Measurements from ENCODE around the gene VWA5B2.

The VWA5B2 gene

DNA sequence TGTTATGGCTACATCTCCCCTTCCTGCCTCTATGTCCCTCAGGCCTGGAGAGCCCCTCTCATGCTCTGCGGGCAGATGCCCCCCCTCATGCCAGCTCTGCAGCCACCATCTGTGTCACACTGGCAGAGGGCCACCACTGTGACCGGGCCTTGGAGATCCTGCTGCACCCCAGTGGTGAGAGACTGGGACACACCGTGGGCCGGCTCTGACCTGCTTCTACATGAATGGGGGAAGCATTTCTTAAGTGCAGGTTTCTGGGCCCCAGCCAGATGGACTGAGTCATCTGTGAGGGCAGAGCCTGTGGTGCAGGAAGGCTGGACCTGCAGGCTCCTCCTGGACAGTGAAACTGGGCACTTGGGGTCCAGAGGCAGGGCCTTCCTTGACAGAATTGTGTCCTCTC, 4.8 kb downstream of the VWA5B2 start:
- Mint-ChIP-seq H3K4me3 (no peak overlapping the region), H3K4me1 (ENCODE audit: low read depth) (peaks cover 10% of the 10 kb centered on the region), H3K9me3 (no peaks in the 10 kb centered on the region), H3K36me3 (ENCODE audit: low read depth) (no peaks in the 10 kb centered on the region), H3K27ac (no peak overlapping the region), H3K27me3 (peaks cover 22% of the 10 kb centered on the region)

GRCh38 chr3:184234671-184235380, 5.4 kb downstream of the VWA5B2 start:
- no peaks in the 10 kb centered on the region for H3K36me3 Mint-ChIP-seq (ENCODE audit: low read depth)
- H3K27me3 Mint-ChIP-seq = peaks cover 22% of the 10 kb centered on the region
- no peaks in the 10 kb centered on the region for H3K9me3 Mint-ChIP-seq
- H3K4me3 Mint-ChIP-seq = no peak overlapping the region
- no peak overlapping the region for H3K27ac Mint-ChIP-seq
- H3K4me1 Mint-ChIP-seq (ENCODE audit: low read depth) = peaks cover 10% of the 10 kb centered on the region

DNA sequence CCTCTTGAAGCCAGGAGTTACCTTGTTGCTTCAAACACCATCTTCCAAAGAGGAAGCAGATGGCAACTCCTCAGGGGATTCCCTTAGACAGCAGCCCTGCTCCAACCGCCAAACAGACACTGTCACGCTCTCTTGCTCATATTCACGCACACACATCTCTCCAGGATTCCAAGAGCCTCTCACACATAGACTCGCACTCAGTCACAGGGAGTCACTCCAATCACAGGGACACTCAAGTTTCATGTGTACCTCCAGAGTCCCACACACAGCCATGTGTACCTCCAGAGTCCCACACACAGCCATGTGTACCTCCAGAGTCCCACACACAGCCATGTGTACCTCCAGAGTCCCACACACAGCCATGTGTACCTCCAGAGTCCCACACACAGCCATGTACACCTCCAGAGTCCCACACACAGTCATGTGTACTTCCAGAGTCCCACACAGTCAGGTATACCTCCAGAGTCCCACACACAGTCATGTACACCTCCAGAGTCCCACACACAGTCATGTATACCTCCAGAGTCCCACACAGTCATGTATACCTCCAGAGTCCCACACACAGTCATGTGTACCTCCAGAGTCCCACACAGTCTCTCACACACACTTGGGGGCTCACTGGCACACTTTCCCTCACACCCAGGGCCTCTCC, 6.1 kb downstream of the VWA5B2 start:
- Mint-ChIP-seq H3K27me3 (peaks cover 22% of the 10 kb centered on the region), H3K36me3 (ENCODE audit: low read depth) (no peaks in the 10 kb centered on the region), H3K4me1 (ENCODE audit: low read depth) (peaks cover 14% of the 10 kb centered on the region), H3K4me3 (no peak overlapping the region), H3K27ac (no peak overlapping the region), H3K9me3 (no peaks in the 10 kb centered on the region)

GRCh38 chr3:184236033-184236410, 6.6 kb downstream of the VWA5B2 start:
- Mint-ChIP-seq H3K36me3 (ENCODE audit: low read depth) (no peaks in the 10 kb centered on the region), H3K9me3 (no peaks in the 10 kb centered on the region), H3K4me1 (ENCODE audit: low read depth) (peaks cover 11% of the 10 kb centered on the region)

DNA sequence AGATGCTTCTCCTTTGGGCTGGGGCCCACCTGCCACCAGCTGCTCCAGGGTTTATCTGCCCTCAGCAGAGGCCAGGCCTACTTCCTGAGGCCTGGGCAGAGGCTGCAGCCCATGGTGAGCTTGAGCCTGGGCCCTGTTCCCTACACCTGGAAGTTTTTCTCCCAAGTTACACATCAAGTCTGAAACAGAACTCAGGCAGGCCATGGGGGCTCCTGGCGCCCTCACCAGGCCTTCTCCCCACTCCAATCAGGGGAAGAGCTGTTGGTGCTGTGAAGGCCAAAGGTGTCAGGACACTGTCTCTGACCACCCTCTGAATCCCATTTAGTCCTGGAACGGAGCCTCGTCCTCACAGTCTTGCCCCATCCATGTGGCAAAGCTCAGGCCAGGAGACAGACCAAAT, 7.3 kb downstream of the VWA5B2 start:
- no peaks in the 10 kb centered on the region for H3K9me3 Mint-ChIP-seq

More at GRCh38 chr3:184236033-184236410, 6.6 kb downstream of the VWA5B2 start:
- H3K27ac Mint-ChIP-seq = no peak overlapping the region
- peaks cover 19% of the 10 kb centered on the region for H3K27me3 Mint-ChIP-seq
- no peak overlapping the region for H3K4me3 Mint-ChIP-seq

DNA sequence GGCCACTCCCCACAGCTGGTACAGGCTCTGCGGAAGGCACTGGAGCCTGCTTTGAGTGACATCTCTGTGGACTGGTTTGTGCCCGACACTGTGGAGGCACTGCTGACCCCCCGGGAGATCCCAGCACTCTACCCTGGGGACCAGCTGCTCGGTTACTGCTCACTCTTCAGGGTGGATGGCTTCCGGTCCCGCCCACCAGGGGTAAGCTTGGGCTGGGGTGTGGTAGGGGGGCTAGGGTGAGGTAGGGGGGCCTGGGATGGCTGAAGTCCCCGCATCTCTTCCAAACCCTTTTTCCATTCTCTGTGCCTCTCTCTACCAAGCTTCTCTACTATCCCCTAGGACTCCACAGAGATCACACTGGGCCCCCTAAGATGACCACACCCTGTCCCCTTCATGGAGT, 7.8 kb downstream of the VWA5B2 start:
- H3K9me3 Mint-ChIP-seq = no peaks in the 10 kb centered on the region

More for the DNA sequence above, 7.3 kb downstream of the VWA5B2 start:
- Mint-ChIP-seq H3K27ac (no peak overlapping the region), H3K27me3 (peaks cover 13% of the 10 kb centered on the region), H3K36me3 (ENCODE audit: low read depth) (no peaks in the 10 kb centered on the region), H3K4me3 (no peak overlapping the region), H3K4me1 (ENCODE audit: low read depth) (peaks cover 5% of the 10 kb centered on the region)

GRCh38 chr3:184237807-184238206, 8.4 kb downstream of the VWA5B2 start:
- Mint-ChIP-seq H3K36me3 (ENCODE audit: low read depth) (peaks cover 3% of the 10 kb centered on the region), H3K9me3 (no peaks in the 10 kb centered on the region), H3K27me3 (peaks cover 3% of the 10 kb centered on the region), H3K4me1 (ENCODE audit: low read depth) (peaks cover 4% of the 10 kb centered on the region), H3K27ac (no peak overlapping the region), H3K4me3 (no peak overlapping the region)

More for the DNA sequence above, 7.8 kb downstream of the VWA5B2 start:
- Mint-ChIP-seq H3K4me3 (no peak overlapping the region), H3K36me3 (ENCODE audit: low read depth) (no peaks in the 10 kb centered on the region), H3K27me3 (peaks cover 7% of the 10 kb centered on the region), H3K4me1 (ENCODE audit: low read depth) (peaks cover 4% of the 10 kb centered on the region), H3K27ac (no peak overlapping the region)

- no peaks in the 10 kb centered on the region for H3K27me3 Mint-ChIP-seq
- no peaks in the 10 kb centered on the region for H3K9me3 Mint-ChIP-seq
- H3K4me3 Mint-ChIP-seq = no peak overlapping the region
- H3K36me3 Mint-ChIP-seq (ENCODE audit: low read depth) = peaks cover 7% of the 10 kb centered on the region
- no peak overlapping the region for H3K27ac Mint-ChIP-seq
- peaks cover 4% of the 10 kb centered on the region for H3K4me1 Mint-ChIP-seq (ENCODE audit: low read depth)
These were observed 8.9 kb downstream of the VWA5B2 start for GRCh38 chr3:184238246-184238818.

- H3K36me3 Mint-ChIP-seq (ENCODE audit: low read depth) = peaks cover 14% of the 10 kb centered on the region
- H3K27me3 Mint-ChIP-seq = no peaks in the 10 kb centered on the region
- H3K9me3 Mint-ChIP-seq = no peaks in the 10 kb centered on the region
- H3K4me3 Mint-ChIP-seq = no peak overlapping the region
- no peak overlapping the region for H3K27ac Mint-ChIP-seq
- peaks cover 4% of the 10 kb centered on the region for H3K4me1 Mint-ChIP-seq (ENCODE audit: low read depth)
These were observed 9.8 kb downstream of the VWA5B2 start for GRCh38 chr3:184239221-184239620.

GRCh38 chr3:184239708-184240107, 10.3 kb downstream of the VWA5B2 start:
- Mint-ChIP-seq H3K9me3 (no peaks in the 10 kb centered on the region), H3K36me3 (ENCODE audit: low read depth) (peaks cover 19% of the 10 kb centered on the region), H3K4me1 (ENCODE audit: low read depth) (peaks cover 4% of the 10 kb centered on the region), H3K4me3 (no peak overlapping the region), H3K27ac (no peak overlapping the region), H3K27me3 (no peaks in the 10 kb centered on the region)

- H3K4me3 Mint-ChIP-seq = no peak overlapping the region
These were observed 11.2 kb downstream of the VWA5B2 start for GRCh38 chr3:184240384-184241140.

DNA sequence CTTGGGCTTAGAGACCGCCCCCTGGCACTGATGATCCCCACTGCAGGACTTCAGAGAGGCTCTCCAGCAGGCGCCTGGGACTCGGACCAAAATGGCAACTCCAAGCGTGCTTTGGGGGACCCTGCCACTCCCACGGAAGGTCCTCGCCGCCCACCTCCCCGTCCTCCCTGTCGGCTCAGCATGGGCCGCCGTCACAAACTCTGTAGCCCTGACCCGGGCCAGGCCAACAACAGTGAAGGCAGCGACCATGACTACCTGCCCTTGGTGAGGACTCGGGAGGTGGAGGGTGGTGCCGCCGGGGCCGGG, 11.7 kb downstream of the VWA5B2 start:
- Mint-ChIP-seq H3K36me3 (ENCODE audit: low read depth) (peaks cover 30% of the 10 kb centered on the region), H3K9me3 (no peaks in the 10 kb centered on the region), H3K27ac (no peak overlapping the region), H3K4me1 (ENCODE audit: low read depth) (peaks cover 4% of the 10 kb centered on the region), H3K27me3 (no peaks in the 10 kb centered on the region), H3K4me3 (no peak overlapping the region)

More at GRCh38 chr3:184240384-184241140, 11.2 kb downstream of the VWA5B2 start:
- H3K9me3 Mint-ChIP-seq = no peaks in the 10 kb centered on the region
- H3K4me1 Mint-ChIP-seq (ENCODE audit: low read depth) = peaks cover 4% of the 10 kb centered on the region
- H3K27ac Mint-ChIP-seq = no peak overlapping the region
- no peaks in the 10 kb centered on the region for H3K27me3 Mint-ChIP-seq
- H3K36me3 Mint-ChIP-seq (ENCODE audit: low read depth) = peaks cover 25% of the 10 kb centered on the region

DNA sequence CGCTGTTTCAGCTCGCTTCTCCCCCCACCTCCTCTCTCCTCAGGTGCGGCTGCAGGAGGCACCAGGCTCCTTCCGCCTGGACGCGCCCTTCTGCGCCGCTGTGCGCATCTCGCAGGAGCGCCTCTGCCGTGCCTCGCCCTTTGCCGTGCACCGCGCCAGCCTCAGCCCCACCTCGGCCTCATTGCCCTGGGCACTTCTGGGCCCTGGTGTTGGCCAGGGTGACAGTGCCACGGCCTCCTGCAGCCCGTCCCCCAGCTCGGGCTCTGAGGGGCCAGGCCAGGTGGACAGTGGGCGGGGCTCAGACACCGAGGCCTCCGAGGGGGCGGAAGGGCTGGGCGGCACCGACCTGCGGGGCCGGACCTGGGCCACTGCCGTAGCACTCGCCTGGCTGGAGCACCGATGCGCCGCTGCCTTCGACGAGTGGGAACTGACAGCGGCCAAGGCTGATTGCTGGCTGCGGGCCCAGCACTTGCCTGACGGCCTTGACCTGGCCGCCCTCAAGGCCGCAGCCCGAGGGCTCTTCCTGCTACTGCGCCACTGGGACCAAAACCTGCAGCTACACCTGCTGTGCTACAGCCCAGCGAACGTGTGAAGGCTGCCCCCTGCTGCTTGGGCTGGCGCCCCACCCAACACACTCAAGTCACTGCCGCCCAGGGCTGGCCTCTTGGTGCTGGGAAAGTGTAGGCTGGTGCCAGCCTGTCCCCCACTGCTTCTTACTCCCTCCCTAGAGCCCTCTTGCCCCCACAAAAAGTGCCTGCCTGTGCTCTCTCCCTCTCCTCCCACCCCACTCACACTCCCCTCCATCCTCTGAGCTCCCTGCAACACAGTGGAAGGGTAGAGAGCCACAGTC, 12.3 kb downstream of the VWA5B2 start:
- no peaks in the 10 kb centered on the region for H3K27me3 Mint-ChIP-seq
- no peaks in the 10 kb centered on the region for H3K9me3 Mint-ChIP-seq
- peaks cover 35% of the 10 kb centered on the region for H3K36me3 Mint-ChIP-seq (ENCODE audit: low read depth)
- peaks cover 4% of the 10 kb centered on the region for H3K4me1 Mint-ChIP-seq (ENCODE audit: low read depth)
- H3K4me3 Mint-ChIP-seq = no peak overlapping the region
- no peak overlapping the region for H3K27ac Mint-ChIP-seq

DNA sequence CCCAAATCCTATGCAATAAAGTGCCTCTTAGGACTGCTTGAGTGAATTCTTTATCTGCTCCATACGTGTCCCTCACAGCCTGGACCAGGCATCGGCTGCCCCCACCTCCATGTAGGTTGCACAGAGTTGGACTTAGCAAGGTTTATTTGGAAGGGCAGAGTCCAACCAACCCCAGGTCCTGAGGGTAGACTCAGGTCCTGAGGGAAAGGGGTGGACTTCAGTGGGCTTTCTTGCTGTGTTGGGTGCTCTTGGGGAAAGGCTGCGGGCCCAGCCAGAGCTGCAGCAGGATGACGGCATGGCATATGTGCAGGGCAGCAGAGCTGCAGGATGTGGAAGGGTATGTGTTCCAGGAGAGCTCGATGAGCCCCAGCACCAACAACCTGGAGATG, 12.9 kb downstream of the VWA5B2 start:
- Mint-ChIP-seq H3K36me3 (ENCODE audit: low read depth) (peaks cover 35% of the 10 kb centered on the region), H3K27ac (no peak overlapping the region), H3K4me1 (ENCODE audit: low read depth) (peaks cover 4% of the 10 kb centered on the region), H3K4me3 (no peak overlapping the region), H3K27me3 (no peaks in the 10 kb centered on the region), H3K9me3 (no peaks in the 10 kb centered on the region)
